ENCODE measurements around the gene SERPINA12. TPM values are rescaled to one million over a fixed set of nuclear protein-coding genes. Genes with fewer than 3 reads are reported as not detected.

SERPINA12 gene
- total RNA-seq, 1 experiment from 2014 or later, result not detected

DNA sequence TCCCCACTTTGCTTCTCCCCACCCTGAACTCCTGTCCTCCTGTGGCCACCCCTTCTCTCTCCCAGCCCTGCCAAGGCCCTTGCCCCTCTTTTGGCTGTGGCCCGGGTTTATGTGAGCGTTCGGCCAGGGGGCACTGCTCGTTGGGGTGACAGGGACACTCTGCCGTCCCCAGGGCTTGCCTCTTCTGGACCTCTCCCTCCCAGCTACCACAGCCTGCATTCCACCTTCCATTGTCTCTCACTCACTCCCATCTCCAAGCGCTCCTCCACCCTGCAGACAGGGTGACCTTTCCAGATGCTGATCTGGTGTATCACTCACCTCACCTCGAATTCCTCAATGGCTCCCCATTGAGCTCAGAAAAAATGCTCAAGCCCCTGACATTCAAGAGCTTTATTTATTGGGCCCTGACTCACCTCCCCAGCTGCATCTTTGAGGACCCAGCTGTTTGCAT is 34.7 kb downstream of the SERPINA12 start (continued):
- TF ChIP-seq, protein P1, sequence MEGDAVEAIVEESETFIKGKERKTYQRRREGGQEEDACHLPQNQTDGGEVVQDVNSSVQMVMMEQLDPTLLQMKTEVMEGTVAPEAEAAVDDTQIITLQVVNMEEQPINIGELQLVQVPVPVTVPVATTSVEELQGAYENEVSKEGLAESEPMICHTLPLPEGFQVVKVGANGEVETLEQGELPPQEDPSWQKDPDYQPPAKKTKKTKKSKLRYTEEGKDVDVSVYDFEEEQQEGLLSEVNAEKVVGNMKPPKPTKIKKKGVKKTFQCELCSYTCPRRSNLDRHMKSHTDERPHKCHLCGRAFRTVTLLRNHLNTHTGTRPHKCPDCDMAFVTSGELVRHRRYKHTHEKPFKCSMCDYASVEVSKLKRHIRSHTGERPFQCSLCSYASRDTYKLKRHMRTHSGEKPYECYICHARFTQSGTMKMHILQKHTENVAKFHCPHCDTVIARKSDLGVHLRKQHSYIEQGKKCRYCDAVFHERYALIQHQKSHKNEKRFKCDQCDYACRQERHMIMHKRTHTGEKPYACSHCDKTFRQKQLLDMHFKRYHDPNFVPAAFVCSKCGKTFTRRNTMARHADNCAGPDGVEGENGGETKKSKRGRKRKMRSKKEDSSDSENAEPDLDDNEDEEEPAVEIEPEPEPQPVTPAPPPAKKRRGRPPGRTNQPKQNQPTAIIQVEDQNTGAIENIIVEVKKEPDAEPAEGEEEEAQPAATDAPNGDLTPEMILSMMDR (IDR thresholded peaks at IDR 0.05), result no peak

DNA sequence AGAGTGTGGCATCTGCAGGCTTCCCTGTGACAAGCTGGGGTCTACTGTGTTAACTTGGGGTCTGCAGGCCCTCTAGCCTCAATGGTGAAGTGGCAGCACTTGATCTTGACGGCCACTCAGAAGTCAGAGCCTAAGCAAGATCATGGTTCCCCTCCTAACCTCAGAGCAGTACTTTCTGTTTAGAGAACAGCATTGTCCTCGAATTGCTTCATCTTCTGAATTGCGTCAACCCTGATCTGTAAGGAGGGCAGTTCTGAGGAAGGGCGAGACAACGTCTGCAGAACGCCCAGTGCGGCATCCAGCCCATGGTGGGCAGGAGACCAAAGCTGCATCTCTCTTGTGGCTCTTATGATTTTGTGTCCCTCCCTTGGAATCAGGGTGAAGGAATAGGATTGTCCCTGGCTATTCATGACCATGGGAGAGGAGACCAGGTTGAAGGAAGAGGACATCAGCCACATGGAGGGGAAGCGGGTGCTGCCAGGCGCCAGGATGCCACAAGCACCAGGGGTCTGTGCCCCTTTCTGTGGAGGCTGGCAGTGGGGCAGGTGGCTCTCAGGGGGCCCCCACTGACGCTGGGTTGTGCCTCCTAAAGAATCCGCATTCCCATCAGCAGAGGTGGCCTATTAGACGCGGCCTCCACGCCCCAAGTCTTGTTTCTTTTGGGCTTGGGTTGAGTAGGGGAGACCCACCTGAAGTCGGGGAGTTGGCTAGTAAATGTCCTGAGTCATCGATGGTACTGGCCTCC is 35.4 kb downstream of the SERPINA12 start:
- POLR2A ChIA-PET, result no interaction called here
- Mint-ChIP-seq H3K9me3 (peaks cover 16% of the 10 kb centered on the region), H3K27ac (no peak overlapping the region), H3K27me3 (ENCODE audit: low read depth) (peaks cover 5% of the 10 kb centered on the region; the same call in 1 of the 2 replicates), H3K4me3 (no peak overlapping the region), H3K36me3 (peaks cover 14% of the 10 kb centered on the region), H3K4me1 (no peaks in the 10 kb centered on the region)
- DNase-seq (ENCODE audit: low spot score) (no peak), ATAC-seq (no peak)
- TF ChIP-seq CREM (CRISPR knock-in tag; IDR thresholded peaks at IDR 0.05) (no peak), EMX1 (CRISPR knock-in tag; IDR thresholded peaks at IDR 0.05) (no peak), NR2C2 (CRISPR knock-in tag; IDR thresholded peaks at IDR 0.05) (no peak), FOXJ3 (CRISPR knock-in tag; IDR thresholded peaks at IDR 0.05; ENCODE audit: borderline replicate concordance) (no peak), TP53 (CRISPR knock-in tag; IDR thresholded peaks at IDR 0.05) (no peak), ZBTB21 (CRISPR knock-in tag; IDR thresholded peaks at IDR 0.05; ENCODE audit: borderline replicate concordance) (no peak), ATF1 (CRISPR knock-in tag; IDR thresholded peaks at IDR 0.05) (no peak), KAT7 (CRISPR knock-in tag; IDR thresholded peaks at IDR 0.05; ENCODE audit: borderline replicate concordance) (no peak)
- TF ChIP-seq, protein P2, sequence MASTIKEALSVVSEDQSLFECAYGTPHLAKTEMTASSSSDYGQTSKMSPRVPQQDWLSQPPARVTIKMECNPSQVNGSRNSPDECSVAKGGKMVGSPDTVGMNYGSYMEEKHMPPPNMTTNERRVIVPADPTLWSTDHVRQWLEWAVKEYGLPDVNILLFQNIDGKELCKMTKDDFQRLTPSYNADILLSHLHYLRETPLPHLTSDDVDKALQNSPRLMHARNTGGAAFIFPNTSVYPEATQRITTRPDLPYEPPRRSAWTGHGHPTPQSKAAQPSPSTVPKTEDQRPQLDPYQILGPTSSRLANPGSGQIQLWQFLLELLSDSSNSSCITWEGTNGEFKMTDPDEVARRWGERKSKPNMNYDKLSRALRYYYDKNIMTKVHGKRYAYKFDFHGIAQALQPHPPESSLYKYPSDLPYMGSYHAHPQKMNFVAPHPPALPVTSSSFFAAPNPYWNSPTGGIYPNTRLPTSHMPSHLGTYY (CRISPR knock-in tag; IDR thresholded peaks at IDR 0.05), result no peak
- TF ChIP-seq, protein P3, sequence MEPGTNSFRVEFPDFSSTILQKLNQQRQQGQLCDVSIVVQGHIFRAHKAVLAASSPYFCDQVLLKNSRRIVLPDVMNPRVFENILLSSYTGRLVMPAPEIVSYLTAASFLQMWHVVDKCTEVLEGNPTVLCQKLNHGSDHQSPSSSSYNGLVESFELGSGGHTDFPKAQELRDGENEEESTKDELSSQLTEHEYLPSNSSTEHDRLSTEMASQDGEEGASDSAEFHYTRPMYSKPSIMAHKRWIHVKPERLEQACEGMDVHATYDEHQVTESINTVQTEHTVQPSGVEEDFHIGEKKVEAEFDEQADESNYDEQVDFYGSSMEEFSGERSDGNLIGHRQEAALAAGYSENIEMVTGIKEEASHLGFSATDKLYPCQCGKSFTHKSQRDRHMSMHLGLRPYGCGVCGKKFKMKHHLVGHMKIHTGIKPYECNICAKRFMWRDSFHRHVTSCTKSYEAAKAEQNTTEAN (CRISPR knock-in tag; IDR thresholded peaks at IDR 0.05), result no peak
- CTCF ChIA-PET, result interaction anchor here (0.7 to 6.8 kb wide), 6 partner anchors 12 to 75 kb away, joined by 3 to 61 read pairs (median 6); no protein-coding TSS in a partner anchor

DNA sequence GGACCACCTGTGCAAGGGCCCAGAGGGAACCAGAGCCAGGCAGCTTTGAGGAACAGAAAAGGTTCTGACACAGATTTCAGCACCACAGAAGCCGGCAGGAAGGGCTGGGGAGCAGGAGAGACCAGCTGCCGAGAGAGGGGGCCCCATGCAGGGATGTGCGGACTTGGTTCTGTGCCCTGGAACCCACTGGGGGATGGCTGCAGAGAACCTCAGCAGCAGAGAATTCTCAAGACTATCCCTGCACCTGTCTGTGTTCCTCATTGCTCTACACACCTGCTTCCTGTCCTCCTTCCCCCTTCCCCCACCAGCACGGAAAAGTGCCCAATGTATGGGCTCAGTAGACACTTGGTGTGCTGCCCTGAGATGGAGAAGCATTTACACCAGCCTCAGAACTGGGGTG is 36.4 kb downstream of the SERPINA12 start:
- ChIA-PET POLR2A (no interaction called here), CTCF (interaction anchor here (0.7 to 6.8 kb wide), 3 partner anchors 13 to 887 kb away, joined by 7 to 61 read pairs (median 8); no protein-coding TSS in a partner anchor)
- TF ChIP-seq TP53 (CRISPR knock-in tag; IDR thresholded peaks at IDR 0.05) (no peak), SMAD4 (CRISPR knock-in tag; IDR thresholded peaks at IDR 0.05) (no peak)
- DNase-seq (ENCODE audit: low spot score) (no peak), ATAC-seq (no peak)
- H3K4me1 Mint-ChIP-seq, result no peaks in the 10 kb centered on the region
- no peak overlapping the region for H3K4me3 Mint-ChIP-seq
- H3K27ac Mint-ChIP-seq, result no peak overlapping the region
- peaks cover 4% of the 10 kb centered on the region for H3K36me3 Mint-ChIP-seq
- peaks cover 3% of the 10 kb centered on the region; the same call in 1 of the 2 replicates for H3K27me3 Mint-ChIP-seq (ENCODE audit: low read depth)
- H3K9me3 Mint-ChIP-seq, result peaks cover 11% of the 10 kb centered on the region

DNA sequence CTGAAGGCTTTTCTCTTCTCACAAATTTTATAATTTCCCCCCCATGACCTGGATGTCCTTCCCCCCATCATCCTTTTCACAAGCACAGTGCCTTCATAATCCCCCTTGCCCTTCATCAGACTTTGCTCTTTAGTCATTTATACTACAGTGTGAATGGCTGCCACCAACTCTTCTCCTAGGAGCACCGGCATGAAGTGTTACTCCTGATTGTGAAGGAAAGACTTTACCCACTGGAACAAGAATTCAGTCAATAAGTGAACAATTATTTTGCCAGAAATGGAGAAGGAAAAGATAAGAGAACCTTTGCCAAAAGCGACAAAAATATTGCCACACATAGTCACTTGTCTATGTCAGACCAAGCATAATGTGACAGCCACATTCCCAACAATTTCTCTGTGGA is 38.2 kb downstream of the SERPINA12 start:
- CTCF ChIA-PET, result no interaction called here
- no peak overlapping the region for H3K4me3 Mint-ChIP-seq
- H3K9me3 Mint-ChIP-seq, result peaks cover 16% of the 10 kb centered on the region
- ATAC-seq (no peak), DNase-seq (ENCODE audit: low spot score) (no peak)
- no peaks in the 10 kb centered on the region for H3K4me1 Mint-ChIP-seq
- TF ChIP-seq, protein P4, sequence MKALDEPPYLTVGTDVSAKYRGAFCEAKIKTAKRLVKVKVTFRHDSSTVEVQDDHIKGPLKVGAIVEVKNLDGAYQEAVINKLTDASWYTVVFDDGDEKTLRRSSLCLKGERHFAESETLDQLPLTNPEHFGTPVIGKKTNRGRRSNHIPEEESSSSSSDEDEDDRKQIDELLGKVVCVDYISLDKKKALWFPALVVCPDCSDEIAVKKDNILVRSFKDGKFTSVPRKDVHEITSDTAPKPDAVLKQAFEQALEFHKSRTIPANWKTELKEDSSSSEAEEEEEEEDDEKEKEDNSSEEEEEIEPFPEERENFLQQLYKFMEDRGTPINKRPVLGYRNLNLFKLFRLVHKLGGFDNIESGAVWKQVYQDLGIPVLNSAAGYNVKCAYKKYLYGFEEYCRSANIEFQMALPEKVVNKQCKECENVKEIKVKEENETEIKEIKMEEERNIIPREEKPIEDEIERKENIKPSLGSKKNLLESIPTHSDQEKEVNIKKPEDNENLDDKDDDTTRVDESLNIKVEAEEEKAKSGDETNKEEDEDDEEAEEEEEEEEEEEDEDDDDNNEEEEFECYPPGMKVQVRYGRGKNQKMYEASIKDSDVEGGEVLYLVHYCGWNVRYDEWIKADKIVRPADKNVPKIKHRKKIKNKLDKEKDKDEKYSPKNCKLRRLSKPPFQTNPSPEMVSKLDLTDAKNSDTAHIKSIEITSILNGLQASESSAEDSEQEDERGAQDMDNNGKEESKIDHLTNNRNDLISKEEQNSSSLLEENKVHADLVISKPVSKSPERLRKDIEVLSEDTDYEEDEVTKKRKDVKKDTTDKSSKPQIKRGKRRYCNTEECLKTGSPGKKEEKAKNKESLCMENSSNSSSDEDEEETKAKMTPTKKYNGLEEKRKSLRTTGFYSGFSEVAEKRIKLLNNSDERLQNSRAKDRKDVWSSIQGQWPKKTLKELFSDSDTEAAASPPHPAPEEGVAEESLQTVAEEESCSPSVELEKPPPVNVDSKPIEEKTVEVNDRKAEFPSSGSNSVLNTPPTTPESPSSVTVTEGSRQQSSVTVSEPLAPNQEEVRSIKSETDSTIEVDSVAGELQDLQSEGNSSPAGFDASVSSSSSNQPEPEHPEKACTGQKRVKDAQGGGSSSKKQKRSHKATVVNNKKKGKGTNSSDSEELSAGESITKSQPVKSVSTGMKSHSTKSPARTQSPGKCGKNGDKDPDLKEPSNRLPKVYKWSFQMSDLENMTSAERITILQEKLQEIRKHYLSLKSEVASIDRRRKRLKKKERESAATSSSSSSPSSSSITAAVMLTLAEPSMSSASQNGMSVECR (CRISPR knock-in tag; IDR thresholded peaks at IDR 0.05; ENCODE audit: borderline replicate concordance), result no peak
- TF ChIP-seq, protein P5, sequence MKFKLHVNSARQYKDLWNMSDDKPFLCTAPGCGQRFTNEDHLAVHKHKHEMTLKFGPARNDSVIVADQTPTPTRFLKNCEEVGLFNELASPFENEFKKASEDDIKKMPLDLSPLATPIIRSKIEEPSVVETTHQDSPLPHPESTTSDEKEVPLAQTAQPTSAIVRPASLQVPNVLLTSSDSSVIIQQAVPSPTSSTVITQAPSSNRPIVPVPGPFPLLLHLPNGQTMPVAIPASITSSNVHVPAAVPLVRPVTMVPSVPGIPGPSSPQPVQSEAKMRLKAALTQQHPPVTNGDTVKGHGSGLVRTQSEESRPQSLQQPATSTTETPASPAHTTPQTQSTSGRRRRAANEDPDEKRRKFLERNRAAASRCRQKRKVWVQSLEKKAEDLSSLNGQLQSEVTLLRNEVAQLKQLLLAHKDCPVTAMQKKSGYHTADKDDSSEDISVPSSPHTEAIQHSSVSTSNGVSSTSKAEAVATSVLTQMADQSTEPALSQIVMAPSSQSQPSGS (CRISPR knock-in tag; IDR thresholded peaks at IDR 0.05; ENCODE audit: borderline replicate concordance, low read depth), result no peak
- TF ChIP-seq SMAD4 (CRISPR knock-in tag; IDR thresholded peaks at IDR 0.05) (no peak), HMGA2 (CRISPR knock-in tag; IDR thresholded peaks at IDR 0.05) (no peak), ZNF232 (CRISPR knock-in tag; IDR thresholded peaks at IDR 0.05) (no peak), CREM (CRISPR knock-in tag; IDR thresholded peaks at IDR 0.05) (no peak), ZNF138 (CRISPR knock-in tag; conservative IDR thresholded peaks at IDR 0.05) (no peak)
- TF ChIP-seq, protein P6, sequence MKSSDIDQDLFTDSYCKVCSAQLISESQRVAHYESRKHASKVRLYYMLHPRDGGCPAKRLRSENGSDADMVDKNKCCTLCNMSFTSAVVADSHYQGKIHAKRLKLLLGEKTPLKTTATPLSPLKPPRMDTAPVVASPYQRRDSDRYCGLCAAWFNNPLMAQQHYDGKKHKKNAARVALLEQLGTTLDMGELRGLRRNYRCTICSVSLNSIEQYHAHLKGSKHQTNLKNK (CRISPR knock-in tag; IDR thresholded peaks at IDR 0.05), result no peak
- POLR2A ChIA-PET, result no interaction called here
- no peak overlapping the region for H3K27ac Mint-ChIP-seq
- peaks cover 7% of the 10 kb centered on the region for H3K27me3 Mint-ChIP-seq (ENCODE audit: low read depth)
- H3K36me3 Mint-ChIP-seq, result peaks cover 6% of the 10 kb centered on the region
